HG03378 (cell line): ENCODE data around the gene UGT1A10.

Source experiments
- ATAC-seq: cut with Tn5 transposase; IDR thresholded peaks from one replicate; pipeline ENCODE4 v1.9.1; 2021; ENCODE audit warnings: mild to moderate bottlenecking, moderate library complexity; ENCODE audit not compliant: unreplicated experiment

Gene UGT1A10

DNA sequence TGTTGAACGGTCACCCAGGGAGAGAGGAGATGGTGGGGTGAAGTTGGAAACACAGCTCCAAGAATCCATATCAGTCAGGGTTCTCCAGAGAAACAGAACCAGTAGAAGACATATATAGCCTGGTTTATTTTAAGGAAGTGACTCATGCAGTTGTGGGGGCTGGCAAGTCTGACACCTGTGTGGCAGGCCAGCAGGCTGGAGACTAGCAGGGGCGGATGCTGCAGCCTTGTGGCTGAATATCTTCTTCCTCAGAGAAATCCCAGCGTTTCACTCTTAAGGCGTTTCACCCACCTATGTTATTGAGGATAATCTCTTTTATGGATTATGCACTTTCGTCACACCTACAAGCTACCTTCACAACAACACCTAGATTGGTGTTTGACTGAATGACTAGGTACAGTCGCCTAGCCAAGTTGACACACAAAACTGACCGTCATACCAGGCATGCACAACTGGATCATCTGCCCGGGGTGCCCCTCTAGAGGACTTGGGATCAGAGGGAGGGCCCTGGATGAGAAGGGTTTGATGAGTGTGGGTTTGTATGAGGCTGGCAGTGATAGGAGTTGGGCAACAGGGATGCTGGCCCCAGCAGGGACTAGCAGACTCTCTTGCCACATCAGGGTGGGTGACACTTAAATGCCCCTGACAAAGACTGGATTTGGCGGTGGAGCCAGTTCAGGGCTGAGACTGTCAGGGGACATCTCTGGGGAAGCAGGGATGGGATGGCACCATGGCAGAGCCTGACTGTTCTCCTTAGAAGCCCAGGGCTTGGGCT lies 165.3 kb downstream of the UGT1A10 start:
- ATAC-seq: no peak

DNA sequence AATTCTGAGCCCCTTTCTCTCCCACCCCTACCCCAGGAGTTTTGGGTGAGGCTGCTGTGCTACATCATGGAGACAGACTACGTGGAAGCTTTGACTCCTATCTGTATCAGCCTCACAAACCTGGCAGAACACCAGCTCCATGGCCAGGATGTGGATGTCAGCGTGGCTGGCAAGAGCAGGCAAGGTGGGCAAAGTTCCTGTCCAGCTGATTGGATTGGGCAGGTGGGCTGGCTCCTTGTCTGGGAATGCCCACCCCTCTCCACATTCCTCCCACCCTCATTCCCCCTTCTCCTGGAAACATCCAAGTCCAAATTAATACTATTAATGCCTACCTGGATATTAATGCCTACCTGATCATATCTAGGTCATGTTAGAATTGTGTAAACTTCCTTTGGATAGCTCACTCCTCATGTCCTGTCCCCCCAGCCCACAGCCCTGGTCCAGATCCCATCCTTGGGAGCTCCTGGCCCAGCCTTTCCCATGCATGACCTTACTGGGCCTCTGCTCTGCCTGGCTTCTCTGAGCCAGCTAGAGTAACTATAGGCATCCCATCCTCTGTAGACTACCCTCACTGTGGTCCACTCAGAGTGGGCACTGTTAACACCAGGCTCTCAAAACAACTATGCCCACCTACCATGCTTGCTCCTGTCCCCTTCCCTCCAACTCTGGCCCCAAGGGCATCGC lies 166.0 kb downstream of the UGT1A10 start:
- no peak for ATAC-seq

GRCh38 chr2:233803292-233803911 lies 167.2 kb downstream of the UGT1A10 start:
- no peak for ATAC-seq

- ATAC-seq: no peak
These were observed 167.7 kb downstream of the UGT1A10 start for GRCh38 chr2:233803994-233804393.

DNA sequence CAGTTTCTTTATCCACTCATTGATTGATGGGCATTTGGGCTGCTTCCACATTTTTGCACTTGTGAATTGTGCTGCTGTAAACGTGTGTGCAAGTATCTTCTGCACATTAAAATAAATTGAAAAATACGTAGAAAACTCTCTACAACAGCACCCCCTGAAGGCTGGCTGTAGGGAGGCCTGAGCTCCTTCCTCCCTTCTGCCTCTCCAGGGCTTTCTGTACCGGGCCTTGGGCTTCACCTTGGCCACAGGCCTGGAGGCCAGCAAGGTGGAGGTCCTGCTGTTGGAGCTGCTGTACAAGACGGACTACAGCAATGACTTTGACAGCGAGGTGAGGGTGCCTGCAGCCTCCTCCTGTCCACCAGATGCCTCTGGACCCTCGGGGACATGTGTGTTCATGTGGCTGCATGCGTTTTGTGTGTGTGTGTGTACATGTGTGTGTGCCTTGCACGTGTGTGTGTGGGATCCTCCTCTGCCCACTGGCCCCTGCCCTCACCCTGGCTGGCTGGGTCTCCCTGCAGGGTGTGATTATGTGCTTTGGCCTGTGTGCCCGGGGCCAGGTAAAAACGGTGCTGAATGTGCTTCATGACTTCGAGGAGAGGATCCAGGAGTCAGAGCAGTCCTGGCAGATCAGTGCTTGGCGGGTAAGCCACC lies 171.1 kb downstream of the UGT1A10 start:
- no peak for ATAC-seq

GRCh38 chr2:233807966-233808935 lies 172.0 kb downstream of the UGT1A10 start:
- ATAC-seq: no peak

GRCh38 chr2:233810385-233810784 lies 174.1 kb downstream of the UGT1A10 start:
- ATAC-seq: no peak

DNA sequence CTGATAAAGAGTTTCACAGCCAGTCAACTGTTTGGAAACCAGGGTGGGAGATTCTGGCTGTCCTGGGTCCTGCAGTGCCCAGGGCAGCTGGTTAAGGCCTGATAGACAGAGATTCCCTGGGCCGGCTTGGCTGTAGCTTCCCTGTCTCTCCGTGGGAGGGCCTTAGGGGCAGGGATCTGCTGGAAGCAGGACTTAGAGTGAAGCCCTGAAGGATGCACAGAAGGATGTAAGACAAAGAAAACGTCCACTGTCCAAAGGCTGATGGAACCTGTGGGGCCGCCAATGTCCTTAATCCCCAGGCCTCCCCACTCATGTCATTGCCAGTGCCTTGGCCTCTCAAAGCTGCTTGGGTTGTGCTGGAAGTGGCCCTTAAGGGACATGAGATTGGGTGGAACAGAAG lies 174.8 kb downstream of the UGT1A10 start:
- ATAC-seq: no peak

DNA sequence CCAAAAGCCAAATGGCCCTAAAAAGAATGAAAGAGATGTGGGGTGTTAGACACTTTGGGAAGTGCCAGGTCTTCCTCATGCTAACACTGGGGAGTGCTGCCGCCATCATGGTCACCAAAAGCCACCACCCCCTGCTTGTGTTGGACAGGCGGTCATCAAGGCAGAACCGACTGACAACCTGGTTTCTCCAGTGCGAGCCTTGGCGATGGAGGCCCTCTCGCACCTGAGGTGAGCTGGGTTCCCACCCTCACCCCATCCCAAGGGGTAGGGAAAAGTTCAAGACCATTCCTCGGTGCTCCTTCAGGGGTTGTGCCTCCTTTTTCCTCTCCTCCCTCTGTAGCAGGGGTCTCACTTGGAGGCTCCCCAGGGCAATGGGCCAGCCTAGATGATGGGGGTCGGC lies 175.5 kb downstream of the UGT1A10 start:
- ATAC-seq: no peak

DNA sequence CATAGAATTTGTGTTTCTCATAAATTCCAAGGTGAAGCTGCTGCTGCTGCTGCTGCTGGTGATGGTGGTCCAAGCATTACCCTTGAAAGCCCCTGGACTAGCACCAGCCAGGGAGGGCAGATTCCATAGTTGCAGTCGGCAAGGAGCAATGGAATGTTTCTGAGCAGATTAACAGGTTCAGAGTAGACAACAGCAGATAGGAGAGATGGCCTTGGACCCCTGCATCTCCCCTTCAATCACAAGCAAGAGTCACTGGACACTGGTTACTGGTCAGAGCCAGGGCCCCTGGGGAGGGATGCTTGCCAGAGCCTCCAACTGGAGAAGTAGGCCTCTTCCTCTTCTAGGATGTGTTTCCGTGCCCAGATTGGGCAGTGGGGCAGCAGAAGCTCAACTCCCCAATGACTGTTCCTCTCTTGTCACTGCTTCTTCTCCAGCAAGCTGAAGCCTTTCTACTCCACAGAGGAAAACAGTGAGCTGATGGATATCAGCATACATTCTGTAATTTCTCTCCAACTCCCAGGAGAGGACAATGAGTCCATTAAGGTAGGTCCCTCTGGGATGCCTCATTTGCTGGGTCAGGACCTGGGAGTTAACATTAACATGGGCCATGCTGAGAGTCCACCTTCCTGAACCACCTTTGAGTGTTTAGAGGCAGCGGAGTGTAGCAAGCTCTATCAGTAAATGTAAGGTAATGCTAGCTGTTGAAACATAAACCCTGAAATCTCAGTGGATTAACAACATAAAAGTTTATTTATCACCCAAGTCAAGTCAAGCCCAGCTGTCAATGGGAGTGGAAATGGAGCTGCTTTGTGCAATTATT lies 177.2 kb downstream of the UGT1A10 start:
- ATAC-seq: no peak

GRCh38 chr2:233814056-233814835 lies 178.0 kb downstream of the UGT1A10 start:
- ATAC-seq: no peak

DNA sequence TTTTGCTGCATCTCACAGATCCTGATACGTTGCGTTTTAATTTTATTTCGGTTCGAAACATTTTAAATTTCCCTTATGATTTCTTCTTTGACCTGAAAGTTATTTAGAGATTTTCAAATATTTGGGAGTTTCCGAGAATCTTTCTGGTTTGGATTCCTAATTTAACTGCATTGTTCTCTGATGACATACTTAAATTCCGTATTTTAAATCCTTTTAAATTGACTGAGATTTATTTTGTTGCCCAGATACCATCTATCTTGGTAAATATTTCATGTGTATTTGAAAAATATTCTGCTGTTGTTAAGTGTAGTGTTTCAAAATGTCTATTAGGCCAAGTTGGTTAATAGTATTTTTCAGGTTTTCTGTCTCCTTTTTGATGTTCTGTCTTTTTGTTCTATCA lies 179.6 kb downstream of the UGT1A10 start:
- no peak for ATAC-seq

DNA sequence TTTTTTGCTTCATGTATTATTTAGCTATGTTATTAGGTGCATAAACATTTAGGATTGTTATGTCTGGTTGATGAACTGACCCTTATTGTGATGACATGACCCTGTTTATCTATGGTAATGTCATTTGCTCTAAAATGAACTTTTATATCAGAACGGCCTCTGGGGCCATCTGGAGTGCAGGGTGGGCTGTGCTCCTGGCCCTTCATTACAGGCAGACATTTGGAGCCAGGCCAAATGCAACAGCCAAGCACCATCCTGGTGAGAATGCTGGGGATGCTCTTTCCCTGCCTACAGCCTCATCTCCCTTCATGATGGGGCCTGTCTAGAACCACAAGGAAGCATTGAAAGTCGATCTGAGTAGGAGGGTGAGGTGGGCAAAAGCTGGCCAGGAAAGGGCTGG lies 180.1 kb downstream of the UGT1A10 start:
- no peak for ATAC-seq

- ATAC-seq: no peak
These were observed 180.5 kb downstream of the UGT1A10 start for GRCh38 chr2:233816771-233817170.

DNA sequence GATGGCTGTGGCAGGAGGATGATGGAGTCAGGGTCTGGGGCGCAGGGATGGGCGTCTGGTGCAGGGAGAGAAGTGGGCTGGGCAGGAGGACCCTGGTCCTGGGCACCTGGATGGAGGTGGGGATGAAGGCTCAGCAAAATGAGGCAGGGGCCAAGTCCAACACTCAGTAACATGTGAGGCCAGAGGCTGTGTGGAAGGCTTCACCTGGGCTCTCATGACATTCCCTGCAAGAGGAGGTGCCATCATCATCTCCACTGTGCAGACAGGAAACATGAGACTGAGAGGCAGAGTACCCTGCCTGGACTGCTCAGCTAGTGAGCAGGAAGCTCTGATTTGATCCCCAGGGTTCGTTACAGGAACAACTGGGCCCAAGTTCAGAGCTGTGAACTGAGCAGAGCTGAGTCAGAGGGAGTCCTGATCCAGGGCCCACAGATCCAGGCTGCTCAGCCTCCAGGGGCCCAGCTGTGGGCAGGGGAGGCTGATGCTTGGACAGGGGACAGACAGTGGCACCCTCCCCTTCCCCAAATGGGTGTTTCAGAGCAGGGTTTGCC lies 181.2 kb downstream of the UGT1A10 start:
- no peak for ATAC-seq

- ATAC-seq: no peak
These were observed 181.9 kb downstream of the UGT1A10 start for GRCh38 chr2:233817995-233818638.

DNA sequence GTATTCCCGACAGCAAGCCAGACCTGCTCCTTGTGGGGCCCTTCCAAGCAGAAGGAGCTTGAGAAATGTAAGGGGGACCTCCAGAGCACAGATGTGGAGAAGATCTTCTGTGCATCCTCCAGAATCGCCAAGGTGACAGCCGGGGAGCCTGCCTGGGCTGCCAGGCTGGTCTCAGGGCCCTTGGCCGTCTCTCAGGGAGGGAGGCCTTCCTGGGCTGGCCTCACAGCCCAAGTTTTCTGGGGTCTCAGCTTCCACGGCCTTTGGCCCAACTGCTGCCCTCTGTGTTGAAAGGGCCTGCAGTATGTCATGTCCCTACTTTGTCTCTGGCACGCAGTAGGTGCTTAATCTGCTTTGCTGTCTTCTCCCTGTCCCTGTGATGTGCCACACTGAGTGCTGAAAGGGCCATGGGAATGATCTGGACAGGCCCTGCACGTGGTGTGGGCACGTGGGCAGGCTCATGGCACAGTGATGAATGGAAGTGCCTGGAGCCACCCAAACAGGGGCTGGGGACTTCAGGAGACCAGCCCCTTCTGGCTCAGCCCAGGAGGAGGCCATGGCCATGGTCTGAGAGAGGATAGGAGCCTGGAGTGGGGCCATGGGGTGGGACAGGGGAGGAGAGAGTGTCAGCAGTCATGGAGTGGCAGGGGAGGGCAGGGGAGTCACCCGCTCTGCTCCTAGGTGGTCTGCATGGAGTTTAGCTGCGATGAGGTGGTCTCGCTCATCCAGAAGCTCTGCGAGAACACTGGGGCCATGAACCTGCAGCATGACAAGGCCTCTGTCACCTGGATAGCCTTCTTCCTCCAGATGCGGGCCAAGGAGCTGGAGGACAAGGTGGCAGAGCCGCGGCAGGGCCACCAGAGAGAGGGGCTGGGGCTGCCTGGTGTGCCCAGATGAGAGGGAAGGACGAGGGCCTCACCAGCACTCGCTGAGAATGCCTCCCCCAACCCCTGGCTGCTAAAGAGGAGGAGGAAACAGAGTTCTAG lies 182.7 kb downstream of the UGT1A10 start:
- ATAC-seq: no peak
